ENCODE data around the gene SSH2. TPM values are rescaled to one million over a fixed set of nuclear protein-coding genes. Genes with fewer than 3 reads are reported as not detected.

Gene SSH2
- total RNA-seq, 1 donor from 2014 or later = 46.5 TPM

DNA sequence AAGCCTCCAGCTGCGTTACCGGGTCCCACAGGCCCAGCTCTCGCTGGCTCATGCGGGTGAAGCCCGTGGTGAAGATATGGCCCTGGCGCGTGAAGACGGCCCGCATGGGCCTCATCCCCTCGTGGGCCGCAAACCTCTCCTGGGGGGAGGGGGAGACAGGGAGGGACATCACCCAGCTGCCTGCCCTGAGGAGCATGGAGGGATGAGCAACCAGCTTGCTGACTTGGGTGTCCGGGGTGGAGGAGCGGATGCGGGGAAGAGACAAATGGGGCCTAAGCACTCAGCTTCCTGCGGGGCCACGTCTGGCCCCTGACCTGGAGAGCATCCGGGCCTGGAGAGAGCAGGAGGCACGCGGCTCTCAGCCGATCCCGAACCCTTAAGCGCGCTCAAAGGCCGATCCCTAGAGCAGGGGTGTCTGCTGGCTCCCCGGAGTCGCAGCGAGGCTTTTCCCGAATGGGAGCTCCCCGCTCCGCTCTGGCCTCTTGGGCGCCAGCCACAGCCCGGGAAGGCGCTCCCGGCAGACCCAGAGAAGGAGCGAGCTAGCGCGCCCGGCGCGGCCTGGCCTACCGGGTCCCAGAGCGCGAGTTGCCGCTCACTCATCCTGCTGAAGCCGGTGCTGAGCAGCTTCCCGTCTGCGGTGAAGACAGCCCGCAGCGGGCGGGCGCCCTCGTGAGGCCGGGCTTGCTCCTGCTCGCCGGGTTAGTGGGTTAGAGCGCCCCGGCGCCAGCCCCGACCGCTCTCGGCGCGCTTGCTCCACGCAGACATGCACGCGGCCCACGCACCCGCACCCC is 312.4 kb downstream of the SSH2 start:
- H3K9me3 Mint-ChIP-seq (ENCODE audit: unreplicated experiment) = peaks cover 5% of the 10 kb centered on the region
- peak; percentile 74 for DNase-seq
- peak; percentile 23 for TF ChIP-seq CTCF (IDR thresholded peaks at IDR 0.05; ENCODE audit: partially characterized antibody, unreplicated experiment)
- no peaks in the 10 kb centered on the region for H3K36me3 Mint-ChIP-seq (ENCODE audit: unreplicated experiment)
- H3K4me3 Mint-ChIP-seq (ENCODE audit: unreplicated experiment) = no peak overlapping the region
- peaks cover 6% of the 10 kb centered on the region for H3K4me1 Mint-ChIP-seq (ENCODE audit: low read depth, unreplicated experiment)
- no peak overlapping the region for H3K27ac Mint-ChIP-seq (ENCODE audit: unreplicated experiment)
- H3K27me3 Mint-ChIP-seq (ENCODE audit: unreplicated experiment) = peaks cover 21% of the 10 kb centered on the region

GRCh38 chr17:29617125-29617480 is 312.9 kb downstream of the SSH2 start:
- H3K4me3 Mint-ChIP-seq (ENCODE audit: unreplicated experiment) = peak overlapping the region; percentile 65
- peak; percentile 29 for TF ChIP-seq CTCF (IDR thresholded peaks at IDR 0.05; ENCODE audit: partially characterized antibody, unreplicated experiment)

DNA sequence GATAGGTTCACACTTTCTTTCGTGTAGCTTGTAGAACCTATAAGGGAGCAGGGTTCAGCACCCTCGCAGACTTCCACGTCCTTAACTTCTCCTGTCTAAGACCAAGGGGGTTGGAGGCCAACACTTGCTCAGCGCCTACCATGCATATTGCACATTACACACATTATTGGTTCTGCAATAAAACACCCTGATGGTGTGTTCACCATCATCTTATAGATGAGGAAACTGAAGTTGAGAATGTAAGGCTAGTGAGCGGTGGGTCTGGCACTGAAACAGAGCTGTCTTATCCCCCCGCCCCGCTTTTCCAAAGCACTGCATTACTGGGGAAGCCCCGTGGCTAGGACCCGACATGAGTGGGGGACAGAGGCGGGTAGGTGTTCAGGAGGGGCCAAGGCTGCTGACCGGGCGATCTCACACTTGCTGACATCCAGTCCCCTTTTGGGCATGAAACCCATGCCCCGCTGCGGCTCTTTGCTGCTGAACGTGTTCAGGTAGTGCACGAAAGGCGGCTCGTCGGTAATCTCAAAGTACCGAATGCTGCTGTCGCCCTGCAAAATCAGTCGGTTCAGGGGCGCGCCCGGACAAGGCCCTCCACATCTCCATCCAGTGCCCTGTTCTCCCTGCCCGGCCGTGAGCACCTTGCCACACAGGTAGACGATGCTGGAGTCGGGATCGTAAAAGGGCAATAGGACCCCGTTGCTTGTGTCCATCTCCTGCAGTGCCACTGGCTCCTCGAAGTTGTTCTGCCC is 313.6 kb downstream of the SSH2 start:
- H3K4me3 Mint-ChIP-seq (ENCODE audit: unreplicated experiment) = peak overlapping the region; percentile 65
- no peak overlapping the region for H3K27ac Mint-ChIP-seq (ENCODE audit: unreplicated experiment)
- H3K27me3 Mint-ChIP-seq (ENCODE audit: unreplicated experiment) = peaks cover 20% of the 10 kb centered on the region
- no peak for TF ChIP-seq CTCF (IDR thresholded peaks at IDR 0.05; ENCODE audit: partially characterized antibody, unreplicated experiment)
- peaks cover 3% of the 10 kb centered on the region for H3K9me3 Mint-ChIP-seq (ENCODE audit: unreplicated experiment)
- H3K4me1 Mint-ChIP-seq (ENCODE audit: low read depth, unreplicated experiment) = peaks cover 6% of the 10 kb centered on the region
- DNase-seq = no peak
- no peaks in the 10 kb centered on the region for H3K36me3 Mint-ChIP-seq (ENCODE audit: unreplicated experiment)

More at GRCh38 chr17:29617125-29617480, 312.9 kb downstream of the SSH2 start:
- H3K36me3 Mint-ChIP-seq (ENCODE audit: unreplicated experiment) = no peaks in the 10 kb centered on the region
- DNase-seq = peak; percentile 78
- peaks cover 6% of the 10 kb centered on the region for H3K4me1 Mint-ChIP-seq (ENCODE audit: low read depth, unreplicated experiment)
- peaks cover 5% of the 10 kb centered on the region for H3K9me3 Mint-ChIP-seq (ENCODE audit: unreplicated experiment)
- H3K27ac Mint-ChIP-seq (ENCODE audit: unreplicated experiment) = no peak overlapping the region
- peaks cover 21% of the 10 kb centered on the region for H3K27me3 Mint-ChIP-seq (ENCODE audit: unreplicated experiment)

- peaks cover 5% of the 10 kb centered on the region for H3K9me3 Mint-ChIP-seq (ENCODE audit: unreplicated experiment)
- H3K4me3 Mint-ChIP-seq (ENCODE audit: unreplicated experiment) = peak overlapping the region; percentile 84
- H3K27ac Mint-ChIP-seq (ENCODE audit: unreplicated experiment) = no peak overlapping the region
- H3K36me3 Mint-ChIP-seq (ENCODE audit: unreplicated experiment) = peaks cover 4% of the 10 kb centered on the region
- H3K27me3 Mint-ChIP-seq (ENCODE audit: unreplicated experiment) = peaks cover 21% of the 10 kb centered on the region
- peak; percentile 78 for DNase-seq
- TF ChIP-seq CTCF (IDR thresholded peaks at IDR 0.05; ENCODE audit: partially characterized antibody, unreplicated experiment) = no peak
- peaks cover 6% of the 10 kb centered on the region for H3K4me1 Mint-ChIP-seq (ENCODE audit: low read depth, unreplicated experiment)
These were observed 314.3 kb downstream of the SSH2 start for GRCh38 chr17:29615492-29616299.
